ENCODE data around the gene MARCHF2.

The MARCHF2 gene

DNA sequence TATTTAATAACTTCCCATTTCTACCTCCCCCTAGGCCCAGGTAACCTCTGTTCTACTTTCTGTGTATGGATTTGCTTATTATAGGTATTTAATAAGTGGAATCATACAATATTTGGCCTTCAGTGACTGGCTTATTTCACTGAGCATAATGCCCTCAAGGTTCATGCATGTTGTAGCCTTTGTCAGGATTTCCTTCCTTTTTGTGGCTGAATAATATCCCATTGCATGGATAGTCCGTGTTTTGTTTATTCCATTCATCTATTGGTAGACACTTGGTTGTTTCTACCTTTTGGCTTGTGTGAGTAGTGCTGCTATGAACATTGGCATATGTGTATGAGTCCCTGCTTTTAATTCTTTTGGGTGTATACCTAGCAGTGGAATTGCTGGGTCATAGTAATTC, 41.1 kb downstream of the MARCHF2 start:
- DNase-seq, result no peak

DNA sequence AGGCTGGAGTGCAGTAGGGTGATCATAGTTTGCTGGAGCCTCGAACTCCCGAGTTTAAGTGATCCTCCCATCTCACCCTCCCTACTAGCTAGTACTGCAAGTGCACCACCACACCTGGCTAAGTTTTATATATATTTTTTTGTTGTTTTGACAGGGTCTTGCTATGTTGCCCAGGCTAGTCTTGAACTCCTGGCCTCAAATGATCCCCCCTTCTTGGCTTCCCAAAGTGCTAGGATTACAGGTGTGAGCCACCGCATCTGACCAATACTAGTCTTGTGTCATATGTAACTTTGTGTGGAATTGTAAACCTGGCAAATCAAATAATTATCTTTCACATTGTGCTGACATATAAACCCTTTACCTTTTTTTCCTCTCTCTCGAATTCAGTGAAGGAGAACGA, 41.9 kb downstream of the MARCHF2 start:
- DNase-seq, result no peak

DNA sequence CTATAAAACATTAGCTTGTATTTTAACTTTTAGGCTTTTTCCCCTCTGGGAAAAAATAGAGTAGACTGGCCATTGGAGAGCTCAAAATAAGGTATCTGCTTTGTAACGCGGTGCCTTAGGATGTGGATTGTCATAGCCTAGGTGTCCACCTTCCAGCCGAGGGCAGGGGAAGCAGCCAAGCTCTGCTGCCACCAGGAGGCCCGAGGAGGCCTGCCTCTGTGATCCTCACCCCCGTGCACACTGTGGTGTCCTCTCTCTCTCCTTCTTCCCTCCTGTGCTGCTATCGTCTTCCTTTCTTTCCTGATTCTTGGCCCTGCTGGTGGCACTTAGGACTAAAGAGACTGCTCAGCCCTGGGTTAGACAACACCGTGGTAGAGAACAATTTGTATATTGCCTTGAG, 43.0 kb downstream of the MARCHF2 start:
- no peak for DNase-seq

DNA sequence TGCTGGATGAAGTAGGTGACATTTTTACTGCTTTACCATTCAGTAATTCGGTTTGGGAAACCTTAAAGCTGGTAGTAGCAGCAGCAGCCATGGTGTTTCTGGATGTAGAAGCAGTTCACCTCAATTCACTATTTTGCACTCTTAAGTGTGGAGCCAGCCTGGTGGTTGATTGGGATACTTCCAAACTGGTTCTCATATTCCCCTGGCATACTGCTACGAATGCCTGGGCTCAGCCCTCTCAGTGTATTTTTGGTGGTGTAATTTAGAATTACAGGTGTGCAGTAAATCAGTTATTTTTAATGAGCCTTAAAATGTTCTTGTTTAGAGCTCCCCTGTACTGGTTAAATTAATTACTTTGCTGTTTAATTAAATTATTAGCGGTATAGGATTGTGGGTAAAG, 44.1 kb downstream of the MARCHF2 start:
- no peak for DNase-seq

DNA sequence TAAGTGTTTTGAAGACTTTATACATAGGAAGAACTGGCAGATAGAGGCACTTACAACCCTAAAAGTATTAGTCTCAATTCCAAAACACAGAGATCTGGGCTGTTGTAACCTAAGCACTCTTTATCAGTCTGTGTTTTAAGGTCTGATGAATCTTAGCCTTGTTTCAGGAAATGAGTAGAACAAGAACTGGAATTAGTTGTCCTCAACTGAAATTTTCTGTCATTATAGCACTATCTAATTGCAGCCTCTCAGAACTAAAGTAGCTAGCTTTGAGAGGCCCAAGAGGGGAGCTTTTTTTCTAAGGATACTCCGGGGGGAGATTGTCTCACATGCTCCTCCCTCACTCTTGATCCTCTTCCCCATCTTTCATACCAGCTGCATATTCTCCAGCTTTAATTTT, 44.7 kb downstream of the MARCHF2 start:
- DNase-seq, result no peak

GRCh38 chr19:8458380-8458779, 45.3 kb downstream of the MARCHF2 start:
- no peak for DNase-seq

- no peak for DNase-seq
Measured at GRCh38 chr19:8459095-8459494, 46.0 kb downstream of the MARCHF2 start.

DNA sequence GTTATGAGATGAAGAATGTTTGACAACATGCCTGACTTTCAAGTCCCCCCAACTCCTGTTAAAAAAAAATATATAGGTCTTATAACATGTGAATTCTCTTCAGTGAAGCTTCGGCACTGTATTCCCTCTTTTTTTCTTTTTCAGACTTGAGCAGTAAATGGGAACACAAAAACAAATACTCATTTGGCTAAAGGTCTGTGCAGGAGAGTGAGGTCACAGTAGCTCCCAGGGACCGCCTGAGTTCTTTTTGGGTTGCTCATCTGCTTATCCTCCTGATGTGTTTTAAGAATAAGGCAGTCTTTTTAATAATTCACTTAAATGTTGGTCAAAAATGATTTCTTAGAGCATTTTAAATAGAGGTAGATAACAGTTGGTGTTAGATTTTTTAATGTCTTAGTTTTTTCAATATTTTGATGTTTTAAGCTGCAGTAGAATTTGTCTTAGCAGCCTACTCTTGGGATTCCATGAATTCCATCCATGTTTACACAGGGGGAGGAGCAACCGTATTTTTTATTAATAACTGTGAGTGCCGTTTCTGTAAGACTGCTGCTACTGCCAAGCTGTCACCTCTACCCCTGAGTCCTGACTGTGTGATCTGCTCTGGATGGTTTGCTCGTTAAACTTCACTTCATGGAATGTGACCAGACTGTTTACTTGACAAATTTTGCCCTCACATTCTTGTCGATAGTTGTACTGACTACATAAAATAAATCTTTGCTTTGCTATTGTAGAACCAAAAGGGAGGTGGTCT, 46.6 kb downstream of the MARCHF2 start:
- no peak for DNase-seq

- DNase-seq, result no peak
Measured at GRCh38 chr19:8460516-8461298, 47.6 kb downstream of the MARCHF2 start.

GRCh38 chr19:8461376-8461775, 48.3 kb downstream of the MARCHF2 start:
- no peak for DNase-seq

- DNase-seq, result no peak
Measured at GRCh38 chr19:8461891-8462290, 48.8 kb downstream of the MARCHF2 start.

DNA sequence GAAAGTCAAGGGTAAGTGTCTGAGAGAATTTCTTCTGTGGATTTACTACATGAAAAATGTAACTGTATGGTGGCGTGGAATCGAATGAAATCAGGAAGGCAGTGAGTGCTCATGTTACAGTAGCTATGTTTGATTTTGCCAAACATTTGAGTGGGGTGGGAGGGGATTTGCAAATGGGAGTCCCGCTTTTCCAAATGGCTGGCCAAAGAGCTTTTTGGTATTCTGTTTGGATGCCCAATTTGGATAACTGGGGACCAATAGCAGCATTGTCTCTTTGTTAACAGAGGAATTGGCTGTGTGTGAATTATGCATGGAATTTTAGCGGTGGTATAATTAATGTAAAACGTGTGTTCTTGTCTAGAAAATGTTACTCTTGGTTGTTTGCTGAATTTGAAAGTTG, 49.5 kb downstream of the MARCHF2 start:
- no peak for DNase-seq

DNA sequence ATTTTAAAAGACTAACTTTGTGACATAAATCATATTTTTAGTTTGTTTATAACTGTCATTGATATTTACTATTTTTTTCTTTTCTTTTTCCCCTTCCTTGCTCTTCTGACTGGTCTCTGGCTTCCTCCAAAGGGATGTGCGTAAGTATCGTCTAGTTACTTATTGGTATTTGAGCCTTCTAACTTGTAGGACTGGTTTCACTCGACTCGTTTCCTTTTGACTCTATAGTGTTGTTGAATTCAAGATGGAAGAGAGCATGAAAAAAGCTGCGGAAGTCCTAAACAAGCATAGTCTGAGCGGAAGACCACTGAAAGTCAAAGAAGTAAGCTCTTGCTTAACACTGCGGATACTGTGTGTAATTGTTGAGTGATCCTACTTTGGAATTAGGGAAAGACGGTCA, 50.3 kb downstream of the MARCHF2 start:
- DNase-seq, result no peak

GRCh38 chr19:8466018-8466417, 52.9 kb downstream of the MARCHF2 start:
- no peak for DNase-seq

DNA sequence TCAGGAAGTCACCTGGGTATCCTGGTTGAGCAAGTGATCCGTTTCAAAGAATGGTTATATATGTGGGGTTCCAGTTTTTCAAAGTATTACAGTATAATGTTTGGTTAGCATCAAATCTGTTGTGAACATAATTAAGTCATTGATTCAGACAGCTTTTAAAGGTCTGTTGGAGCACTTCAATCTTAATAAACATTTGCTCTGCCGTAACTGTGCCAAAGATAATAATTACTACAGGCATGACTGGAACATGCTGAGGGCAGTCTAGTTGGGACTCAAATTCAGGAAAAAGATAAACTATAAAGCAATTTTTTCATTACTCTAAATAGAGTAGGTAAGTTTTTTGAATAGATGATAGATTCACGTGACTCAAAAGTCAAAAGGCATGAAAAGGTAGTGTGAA, 55.0 kb downstream of the MARCHF2 start:
- no peak for DNase-seq

GRCh38 chr19:8468761-8469373, 55.8 kb downstream of the MARCHF2 start:
- no peak for DNase-seq

DNA sequence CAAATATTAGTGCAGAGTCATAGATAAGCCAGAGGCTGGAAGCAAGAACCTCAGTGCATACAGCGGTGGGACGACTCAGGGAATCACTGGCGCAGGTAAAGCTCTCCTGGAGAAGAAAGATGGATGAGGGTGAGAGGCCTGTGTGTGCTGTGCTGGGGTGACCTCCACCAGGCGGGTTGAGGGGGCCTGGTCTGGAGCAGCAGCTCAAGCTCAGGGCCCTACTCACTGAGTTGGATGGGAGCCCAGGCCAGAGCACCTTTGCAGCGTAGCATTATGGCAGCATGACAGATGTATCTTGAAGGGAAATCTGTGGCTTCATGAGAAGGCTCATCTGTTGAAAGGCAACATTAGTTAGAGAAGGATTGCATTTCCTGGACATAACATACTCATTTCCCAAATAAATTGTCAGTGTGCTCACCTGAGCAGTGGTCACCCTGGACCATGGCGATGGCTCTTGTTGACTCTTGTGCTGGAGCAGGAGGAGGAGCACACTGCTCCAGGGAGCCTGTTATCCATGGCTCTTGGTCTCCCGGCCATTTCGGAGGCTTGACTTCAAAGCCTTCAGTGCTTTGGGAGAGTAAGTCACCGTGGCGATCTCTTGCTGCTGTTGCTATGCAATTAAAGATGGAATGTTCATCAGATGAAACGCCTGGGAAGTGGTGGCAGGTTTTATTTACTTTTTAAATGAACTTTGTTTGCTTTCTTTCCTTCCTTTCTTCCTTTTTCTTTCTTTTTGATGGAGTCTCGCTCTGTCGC, 56.7 kb downstream of the MARCHF2 start:
- DNase-seq, result no peak

- DNase-seq, result no peak
Measured at GRCh38 chr19:8473648-8474476, 60.8 kb downstream of the MARCHF2 start.

DNA sequence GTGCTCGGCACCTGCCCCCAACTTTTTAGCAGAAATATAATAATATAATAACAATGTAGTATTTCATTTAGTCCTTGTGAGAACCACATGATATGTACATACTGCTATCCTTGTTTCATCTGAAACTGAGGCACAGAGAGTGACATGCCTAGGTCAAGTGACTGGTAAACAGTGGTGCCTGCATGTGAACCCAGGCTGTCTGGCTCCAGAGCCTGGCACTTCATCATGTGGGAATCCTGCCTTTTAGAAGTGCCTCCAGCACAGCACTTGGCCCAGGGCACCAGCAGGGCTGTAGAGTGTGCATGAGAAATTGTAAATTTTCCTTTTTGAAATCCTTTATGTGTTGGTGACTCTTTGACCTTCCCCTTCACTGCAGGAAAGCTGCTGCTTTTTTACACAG, 61.9 kb downstream of the MARCHF2 start:
- DNase-seq, result no peak

DNA sequence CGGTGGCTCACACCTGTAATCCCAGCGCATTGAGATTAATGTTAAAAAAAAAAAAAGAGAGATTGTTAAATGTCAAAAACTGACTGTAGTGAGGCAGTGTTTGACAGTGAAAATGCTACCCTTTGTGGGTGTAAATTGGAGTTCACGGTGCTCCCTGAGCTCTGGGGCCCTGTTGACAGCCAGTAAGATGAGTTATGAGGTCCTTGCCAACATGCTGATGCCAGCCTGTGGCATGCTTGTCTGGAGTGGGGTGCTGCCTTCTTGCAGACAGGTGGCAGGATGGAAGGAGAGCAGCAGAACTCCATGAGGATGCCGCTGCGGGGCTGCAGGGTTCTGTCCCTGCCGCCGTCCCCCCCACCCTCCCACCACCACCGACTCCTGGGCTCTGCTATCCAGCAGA, 63.4 kb downstream of the MARCHF2 start:
- no peak for DNase-seq

GRCh38 chr19:8477889-8478288, 64.8 kb downstream of the MARCHF2 start:
- DNase-seq, result no peak

DNA sequence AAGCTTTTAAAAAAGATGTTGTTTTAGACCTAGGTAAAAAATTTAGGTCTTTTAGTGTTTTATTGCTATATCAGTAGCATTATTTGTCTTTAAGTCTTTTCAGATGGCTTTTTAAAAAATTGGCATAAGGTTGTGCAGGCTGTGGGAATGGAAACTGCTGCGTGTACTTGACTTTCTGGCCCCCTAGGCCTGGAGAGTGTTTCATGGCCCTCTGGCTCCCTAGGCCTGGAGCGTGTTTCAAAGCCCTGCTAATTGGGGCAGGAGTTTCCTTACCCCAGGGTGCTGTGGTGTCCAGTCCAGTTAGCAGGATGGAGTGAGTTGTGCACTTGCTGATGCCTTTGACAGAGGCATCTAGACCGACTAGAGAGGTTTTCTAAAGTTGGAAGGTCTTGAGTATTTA, 65.5 kb downstream of the MARCHF2 start:
- DNase-seq, result no peak
